DND-41 (cell line): ENCODE results near the gene POMT2.

Experiments
- ATAC-seq: fragments of 200-7000 bp; cut with Tn5 transposase; 3 replicates; pipeline ENCODE4 v1.9.1; 2021; ENCODE audit warnings: low read depth; ENCODE audit not compliant: insufficient read depth
- DNase-seq: peaks from one replicate; pipeline ENCODE4 v3.0.0-alpha.2; 2020
- H2AFZ ChIP-seq: 2 replicates; pipeline ENCODE4 v1.6.0; 2012; ENCODE audit warnings: low read depth, low read length
- H3K27ac ChIP-seq: 2 replicates; pipeline ENCODE4 v1.5.1; 2012; ENCODE audit warnings: low read length, inconsistent platforms
- H3K27me3 ChIP-seq: fragments of 200-600 bp; sonication (generic); 2 replicates; pipeline ENCODE4 v1.6.0; 2012; ENCODE audit warnings: low read length, mild to moderate bottlenecking, inconsistent platforms; ENCODE audit not compliant: insufficient read depth, poor library complexity
- H3K36me3 ChIP-seq: 2 replicates; pipeline ENCODE4 v1.5.1; 2012; ENCODE audit warnings: low read length, inconsistent platforms; ENCODE audit not compliant: insufficient read depth
- H3K4me1 ChIP-seq: 2 replicates; pipeline ENCODE4 v1.5.1; 2012; ENCODE audit warnings: mild to moderate bottlenecking, low read length; ENCODE audit not compliant: insufficient read depth
- H3K4me2 ChIP-seq: 2 replicates; pipeline ENCODE4 v1.6.0; 2012; ENCODE audit warnings: mild to moderate bottlenecking, moderate library complexity, low read length, inconsistent platforms; ENCODE audit not compliant: insufficient read depth
- H3K4me3 ChIP-seq, 2 experiments: fragments of 200-600 bp in 1 of 2; shearing (Covaris generic) in 1 of 2; 2 replicates each; pipeline ENCODE4 v1.5.1; 2012 to 2016; ENCODE audit warnings: inconsistent platforms in 2 of 2, low read length in 2 of 2, mild to moderate bottlenecking in 2 of 2, low read depth in 1 of 2, moderate library complexity in 1 of 2
- H3K79me2 ChIP-seq: 2 replicates; pipeline ENCODE4 v1.6.0; 2012; ENCODE audit warnings: low read length, inconsistent platforms; ENCODE audit not compliant: insufficient read depth
- H3K9ac ChIP-seq: 2 replicates; pipeline ENCODE4 v1.6.0; 2012; ENCODE audit warnings: low read depth, mild to moderate bottlenecking, inconsistent platforms, low read length, moderate library complexity
- H3K9me3 ChIP-seq: 2 replicates; pipeline ENCODE4 v1.5.1; 2012; ENCODE audit warnings: low read length, moderate library complexity, mild to moderate bottlenecking, inconsistent platforms; ENCODE audit not compliant: insufficient read depth, severe bottlenecking
- H4K20me1 ChIP-seq: 2 replicates; pipeline ENCODE4 v1.6.0; 2012; ENCODE audit warnings: low read length; ENCODE audit not compliant: insufficient read depth
- EZH2 ChIP-seq: IDR thresholded peaks from 3 replicates; pipeline ENCODE4 v1.6.1; 2012; ENCODE audit warnings: borderline replicate concordance, low read depth, mild to moderate bottlenecking, moderate library complexity, low read length, inconsistent platforms; ENCODE audit not compliant: severe bottlenecking
- TF ChIP-seq, protein P1 (sequence below): IDR thresholded peaks from 2 replicates; pipeline ENCODE4 v1.5.1; 2012; ENCODE audit warnings: borderline replicate concordance, low read length, moderate library complexity, mild to moderate bottlenecking; ENCODE audit not compliant: poor library complexity, severe bottlenecking; ENCODE audit errors: extremely low read depth

The POMT2 gene

GRCh38 chr14:77299771-77300170 is 20.9 kb downstream of the POMT2 start:
- no peak for DNase-seq
- H3K9ac ChIP-seq, result no peak overlapping the region
- no peak for TF ChIP-seq EZH2
- TF ChIP-seq, protein P1, sequence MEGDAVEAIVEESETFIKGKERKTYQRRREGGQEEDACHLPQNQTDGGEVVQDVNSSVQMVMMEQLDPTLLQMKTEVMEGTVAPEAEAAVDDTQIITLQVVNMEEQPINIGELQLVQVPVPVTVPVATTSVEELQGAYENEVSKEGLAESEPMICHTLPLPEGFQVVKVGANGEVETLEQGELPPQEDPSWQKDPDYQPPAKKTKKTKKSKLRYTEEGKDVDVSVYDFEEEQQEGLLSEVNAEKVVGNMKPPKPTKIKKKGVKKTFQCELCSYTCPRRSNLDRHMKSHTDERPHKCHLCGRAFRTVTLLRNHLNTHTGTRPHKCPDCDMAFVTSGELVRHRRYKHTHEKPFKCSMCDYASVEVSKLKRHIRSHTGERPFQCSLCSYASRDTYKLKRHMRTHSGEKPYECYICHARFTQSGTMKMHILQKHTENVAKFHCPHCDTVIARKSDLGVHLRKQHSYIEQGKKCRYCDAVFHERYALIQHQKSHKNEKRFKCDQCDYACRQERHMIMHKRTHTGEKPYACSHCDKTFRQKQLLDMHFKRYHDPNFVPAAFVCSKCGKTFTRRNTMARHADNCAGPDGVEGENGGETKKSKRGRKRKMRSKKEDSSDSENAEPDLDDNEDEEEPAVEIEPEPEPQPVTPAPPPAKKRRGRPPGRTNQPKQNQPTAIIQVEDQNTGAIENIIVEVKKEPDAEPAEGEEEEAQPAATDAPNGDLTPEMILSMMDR, result no peak
- H3K27me3 ChIP-seq, result no peaks in the 10 kb centered on the region
- no peaks in the 10 kb centered on the region for H3K4me1 ChIP-seq
- H2AFZ ChIP-seq, result no peak overlapping the region
- no peaks in the 10 kb centered on the region for H3K9me3 ChIP-seq
- no peak overlapping the region for H3K4me2 ChIP-seq
- H4K20me1 ChIP-seq, result no peaks in the 10 kb centered on the region
- H3K4me3 ChIP-seq, result no peak overlapping the region
- no peak overlapping the region for H3K27ac ChIP-seq
- no peaks in the 10 kb centered on the region for H3K79me2 ChIP-seq
- ATAC-seq, result no peak
- H3K36me3 ChIP-seq, result peaks cover 51% of the 10 kb centered on the region

GRCh38 chr14:77296906-77297305 is 23.8 kb downstream of the POMT2 start:
- Histone ChIP-seq H3K4me3 (no peak overlapping the region), H4K20me1 (no peaks in the 10 kb centered on the region), H3K27me3 (no peaks in the 10 kb centered on the region), H3K4me2 (no peak overlapping the region), H3K79me2 (no peaks in the 10 kb centered on the region), H3K9me3 (no peaks in the 10 kb centered on the region), H3K27ac (no peak overlapping the region), H3K36me3 (peaks cover 39% of the 10 kb centered on the region; the same call in 1 of the 2 replicates), H3K9ac (no peak overlapping the region), H3K4me1 (no peaks in the 10 kb centered on the region), H2AFZ (no peak overlapping the region)
- ATAC-seq (no peak), DNase-seq (no peak)
- TF ChIP-seq, protein P1, result no peak
- TF ChIP-seq EZH2, result no peak

- no peak for DNase-seq
- Histone ChIP-seq H3K4me3 (no peak overlapping the region), H2AFZ (no peak overlapping the region), H4K20me1 (no peaks in the 10 kb centered on the region), H3K4me1 (no peaks in the 10 kb centered on the region), H3K36me3 (peaks cover 33% of the 10 kb centered on the region; the same call in 1 of the 2 replicates), H3K4me2 (no peak overlapping the region), H3K9ac (no peak overlapping the region), H3K27me3 (no peaks in the 10 kb centered on the region), H3K79me2 (no peaks in the 10 kb centered on the region), H3K9me3 (no peaks in the 10 kb centered on the region), H3K27ac (no peak overlapping the region)
- TF ChIP-seq EZH2, result no peak
- TF ChIP-seq, protein P1, result no peak
- ATAC-seq, result no peak
These were observed 24.5 kb downstream of the POMT2 start for GRCh38 chr14:77296155-77296554.

- H4K20me1 ChIP-seq, result no peaks in the 10 kb centered on the region
- TF ChIP-seq, protein P1, result peak; percentile 27
- TF ChIP-seq EZH2, result no peak
- DNase-seq (no peak), ATAC-seq (peak; percentile 54; the same call in 2 of the 3 replicates)
- peaks cover 22% of the 10 kb centered on the region; the same call in 1 of the 2 replicates for H3K36me3 ChIP-seq
- H3K9ac ChIP-seq, result no peak overlapping the region
- no peak overlapping the region for H3K4me3 ChIP-seq
- H3K79me2 ChIP-seq, result no peaks in the 10 kb centered on the region
- no peaks in the 10 kb centered on the region for H3K27me3 ChIP-seq
- H3K27ac ChIP-seq, result no peak overlapping the region
- no peak overlapping the region for H3K4me2 ChIP-seq
- no peaks in the 10 kb centered on the region for H3K9me3 ChIP-seq
- H2AFZ ChIP-seq, result no peak overlapping the region
- H3K4me1 ChIP-seq, result no peaks in the 10 kb centered on the region
These were observed 30.0 kb downstream of the POMT2 start for GRCh38 chr14:77290705-77291104.
